ENCODE measurements around the gene IGFBP2. TPM values are rescaled to one million over a fixed set of nuclear protein-coding genes. Genes with fewer than 3 reads are reported as not detected.

IGFBP2 gene
- total RNA-seq, 4 donors from 2014 or later: 59.5 to 398 (median 102) TPM

GRCh38 chr2:216711348-216711747 lies 78.1 kb downstream of the IGFBP2 start:
- H3K4me3 ChIP-seq: no peak overlapping the region
- TF ChIP-seq POLR2A (IDR thresholded peaks at IDR 0.05): no peak
- TF ChIP-seq, protein P1, sequence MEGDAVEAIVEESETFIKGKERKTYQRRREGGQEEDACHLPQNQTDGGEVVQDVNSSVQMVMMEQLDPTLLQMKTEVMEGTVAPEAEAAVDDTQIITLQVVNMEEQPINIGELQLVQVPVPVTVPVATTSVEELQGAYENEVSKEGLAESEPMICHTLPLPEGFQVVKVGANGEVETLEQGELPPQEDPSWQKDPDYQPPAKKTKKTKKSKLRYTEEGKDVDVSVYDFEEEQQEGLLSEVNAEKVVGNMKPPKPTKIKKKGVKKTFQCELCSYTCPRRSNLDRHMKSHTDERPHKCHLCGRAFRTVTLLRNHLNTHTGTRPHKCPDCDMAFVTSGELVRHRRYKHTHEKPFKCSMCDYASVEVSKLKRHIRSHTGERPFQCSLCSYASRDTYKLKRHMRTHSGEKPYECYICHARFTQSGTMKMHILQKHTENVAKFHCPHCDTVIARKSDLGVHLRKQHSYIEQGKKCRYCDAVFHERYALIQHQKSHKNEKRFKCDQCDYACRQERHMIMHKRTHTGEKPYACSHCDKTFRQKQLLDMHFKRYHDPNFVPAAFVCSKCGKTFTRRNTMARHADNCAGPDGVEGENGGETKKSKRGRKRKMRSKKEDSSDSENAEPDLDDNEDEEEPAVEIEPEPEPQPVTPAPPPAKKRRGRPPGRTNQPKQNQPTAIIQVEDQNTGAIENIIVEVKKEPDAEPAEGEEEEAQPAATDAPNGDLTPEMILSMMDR (IDR thresholded peaks at IDR 0.05): no peak
- intact Hi-C loops (cut with DNase I; ENCODE audit: low total_unique reads): no loop called here

DNA sequence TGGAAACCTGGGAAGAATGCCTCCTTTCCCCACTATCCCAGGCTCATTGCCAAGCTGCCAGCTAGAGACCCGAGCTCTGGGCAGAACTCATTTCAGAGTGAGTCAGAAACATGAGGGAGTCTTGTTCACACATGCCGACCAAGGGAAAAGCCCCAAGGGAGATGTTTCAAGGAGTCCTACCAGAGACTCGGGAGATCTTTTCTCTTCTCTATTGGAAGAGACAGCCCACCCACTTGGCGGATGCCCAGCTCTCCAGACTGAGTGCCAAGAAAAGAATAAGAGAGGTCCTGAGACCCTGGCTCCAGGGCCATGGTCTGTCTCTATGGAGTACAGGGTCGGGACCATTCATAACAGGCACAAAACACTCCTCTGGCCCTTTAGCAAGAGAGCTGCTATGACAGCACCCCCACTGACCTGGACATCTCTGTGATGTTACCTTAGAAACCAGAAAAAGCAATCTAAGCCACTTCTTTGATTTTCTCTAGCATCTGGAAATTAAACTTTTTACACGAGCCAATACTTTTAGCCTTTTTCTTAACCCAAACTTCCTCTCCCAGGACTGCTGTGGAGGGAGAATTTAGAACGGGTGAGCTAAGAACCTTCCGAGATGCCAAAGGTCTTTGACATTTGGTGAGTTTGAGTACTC lies 80.6 kb downstream of the IGFBP2 start:
- Histone ChIP-seq H3K27me3 (no peaks in the 10 kb centered on the region), H3K27ac (peak overlapping the region; percentile 66 to 88), H3K36me3 (no peaks in the 10 kb centered on the region), H3K9me3 (no peaks in the 10 kb centered on the region), H3K4me1 (peaks cover 16 to 19% of the 10 kb centered on the region in 2 donors), H3K4me3 (no peak overlapping the region)
- peak; percentile 78 for DNase-seq
- no peak for TF ChIP-seq POLR2A (IDR thresholded peaks at IDR 0.05)
- intact Hi-C loops (cut with DNase I; ENCODE audit: low total_unique reads): no loop called here

More at GRCh38 chr2:216711348-216711747, 78.1 kb downstream of the IGFBP2 start:
- H3K36me3 ChIP-seq: no peaks in the 10 kb centered on the region
- DNase-seq: peak in 1 of 2 donors; percentile 21
- H3K4me1 ChIP-seq: peaks cover 16 to 19% of the 10 kb centered on the region in 2 donors
- H3K27ac ChIP-seq: peak overlapping the region; percentile 74 to 88
- no peaks in the 10 kb centered on the region for H3K9me3 ChIP-seq
- no peaks in the 10 kb centered on the region for H3K27me3 ChIP-seq

Other genes with a start within 250 kb of the IGFBP2 start
- gene SMARCAL1, start 220.9 kb upstream of the IGFBP2 start, total RNA-seq: 10 to 100 TPM in 3 of 4 donors, 1 to 10 TPM in 1; 8.5 to 25.1 (median 15.5) TPM
- gene RPL37A, start 134.6 kb upstream of the IGFBP2 start, total RNA-seq: 1,000 to 10,000 TPM in 3 of 4 donors, 100 to 1,000 TPM in 1; 716 to 2,917 (median 2,308) TPM
- gene IGFBP5, start 62.1 kb downstream of the IGFBP2 start, total RNA-seq: 1,000 to 10,000 TPM in 1 of 4 donors, 100 to 1,000 TPM in 3; 480 to 2,812 (median 618) TPM
- gene TNP1, start 226.6 kb downstream of the IGFBP2 start, total RNA-seq: not detected

Data from uterus (tissue), 4 donors.